HepG2 (cell line): ENCODE measurements around the gene CXCL17. TPM values are rescaled to one million over a fixed set of nuclear protein-coding genes. Genes with fewer than 3 reads are reported as not detected.

Source experiments
- ATAC-seq: fragments of 200-7000 bp; cut with Tn5 transposase; 3 replicates; pipeline ENCODE4 v1.9.1; 2020; ENCODE audit warnings: mild to moderate bottlenecking, moderate library complexity
- BruUV-seq: library from RNA; stranded (reverse); fragments of 400-500 nt; replicated peaks from 2 replicates; lab custom pipeline; 2021; lab: Mats Ljungman, UMichigan
- CTCF ChIA-PET: fragments of 300-600 bp; formaldehyde crosslinking; extraction: SDS; loops from one replicate; lab custom pipeline; 2021; ENCODE audit warnings: low total read pairs, inconsistent platforms, low intra/inter-chr PET ratio; lab: Yijun Ruan, JAX
- POLR2A ChIA-PET: fragments of 350-600 bp; sonication (Branson Sonifier 250); formaldehyde crosslinking; loops from one replicate; lab custom pipeline; 2020; ENCODE audit warnings: antibody characterized with exemption, inconsistent platforms; lab: Yijun Ruan, JAX
- DNase-seq: peaks from one replicate; pipeline ENCODE4 v3.0.0-alpha.2; 2015; ENCODE audit warnings: low spot score
- FAIRE-seq: peaks from 3 replicates; lab custom pipeline; 2011; peaks lifted over from hg19 to GRCh38; lab: Jason Lieb, UNC
- H2AFZ ChIP-seq: one replicate; pipeline ENCODE4 v1.6.1; 2011; ENCODE audit warnings: low read length, inconsistent platforms
- H3K27ac ChIP-seq: fragments of 300-600 bp; 3 replicates; pipeline ENCODE4 v1.8.0; 2011; ENCODE audit warnings: mixed run types, mild to moderate bottlenecking, mixed read lengths, low read length, inconsistent platforms; ENCODE audit not compliant: insufficient read depth; ENCODE audit errors: extremely low read length
- H3K27me3 ChIP-seq, 2 experiments: fragments of 200-600 bp in 1 of 2; 2 replicates in 1 of 2; 3 replicates in 1 of 2; pipeline versions ENCODE4 v1.6.0 to v1.8.0; 2011; ENCODE audit warnings: low read length in 2 of 2, mild to moderate bottlenecking in 2 of 2, moderate library complexity in 2 of 2, inconsistent platforms in 1 of 2; ENCODE audit not compliant: insufficient read depth in 2 of 2, control insufficient read depth in 1 of 2
- H3K36me3 ChIP-seq, 2 experiments: fragments of 200-600 bp in 1 of 2; replicated peaks in 1 of 2; 2 replicates in 1 of 2; 3 replicates in 1 of 2; pipeline versions ENCODE4 v1.5.1 to v1.8.0; 2011; ENCODE audit warnings: low read length in 2 of 2, inconsistent platforms in 1 of 2; ENCODE audit not compliant: insufficient read depth in 2 of 2, control insufficient read depth in 1 of 2
- H3K4me1 ChIP-seq: 2 replicates; pipeline ENCODE4 v1.5.1; 2012; ENCODE audit warnings: low read length, inconsistent platforms; ENCODE audit not compliant: insufficient read depth
- H3K4me2 ChIP-seq: 2 replicates; pipeline ENCODE4 v1.6.0; 2011; ENCODE audit warnings: low read depth, low read length, inconsistent platforms
- H3K4me3 ChIP-seq, 3 experiments: fragments of 200-600 bp in 1 of 3; sonication (generic), shearing (Covaris generic) in 1 of 3; replicated peaks in 1 of 3; 2 replicates each; pipeline ENCODE4 v1.5.1; 2011 to 2016; ENCODE audit warnings: low read length in 3 of 3, inconsistent platforms in 2 of 3, low read depth in 2 of 3, mild to moderate bottlenecking in 2 of 3, control low read depth in 1 of 3, mixed read lengths in 1 of 3; ENCODE audit not compliant: insufficient read depth in 1 of 3
- H3K79me2 ChIP-seq: one replicate; pipeline ENCODE4 v1.6.1; 2011; ENCODE audit warnings: low read length, inconsistent platforms; ENCODE audit not compliant: insufficient read depth
- H3K9ac ChIP-seq: 2 replicates; pipeline ENCODE4 v1.6.0; 2011; ENCODE audit warnings: mild to moderate bottlenecking, low read depth, low read length, inconsistent platforms; ENCODE audit not compliant: insufficient read depth
- H3K9me3 ChIP-seq: 2 replicates; pipeline ENCODE4 v1.5.1; 2012; ENCODE audit warnings: mild to moderate bottlenecking, low read length
- H4K20me1 ChIP-seq: 2 replicates; pipeline ENCODE4 v1.6.0; 2011; ENCODE audit warnings: inconsistent platforms, mild to moderate bottlenecking, low read length, moderate library complexity; ENCODE audit not compliant: insufficient read depth
- PLRG1 ChIP-seq: fragments of 450-650 bp; conservative IDR thresholded peaks from 2 replicates; pipeline ENCODE4 v1.6.1; 2016
- ZBTB7B ChIP-seq: sonication (generic); formaldehyde crosslinking; IDR thresholded peaks from 2 replicates; pipeline ENCODE4 v1.4.0; 2020; ENCODE audit warnings: missing genetic modification reagents
- ZNF776 ChIP-seq: sonication (generic); formaldehyde crosslinking; IDR thresholded peaks from 2 replicates; pipeline ENCODE4 v1.4.0; 2020; ENCODE audit warnings: mild to moderate bottlenecking, missing genetic modification reagents
- ZSCAN21 ChIP-seq: sonication (generic); formaldehyde crosslinking; IDR thresholded peaks from 2 replicates; pipeline ENCODE4 v1.8.0; 2022; ENCODE audit warnings: mild to moderate bottlenecking, missing genetic modification reagents, moderate library complexity, borderline replicate concordance
- WGBS: methylation state at CpG from one replicate; pipeline ENCODE4 v1.1.6; 2017; ENCODE audit warnings: low lambda C conversion rate; 5-methylcytosine and 5-hydroxymethylcytosine counted together
- in situ Hi-C: cut with HindIII; loops from 2 replicates; pipeline ENCODE4 v1.10.0; 2017; ENCODE audit warnings: low pct_unique_long_range_greater_than_20kb; ENCODE audit not compliant: extremely low pct_ligation_motif_present
- intact Hi-C: fragments of 100-400 bp; cut with micrococcal nuclease; formaldehyde crosslinking; loops from one replicate; pipeline ENCODE4 v1.10.0; 2022; ENCODE audit not compliant: unreplicated experiment
- polyA plus RNA-seq, 8 experiments: library from polyadenylated mRNA; depleted of rRNA in 3 of 8; stranded (reverse) in 7 of 8; unstranded in 1 of 8; fragments of >200 nt; fragmentation: Illumina TruSeq in 4 of 8; extraction: Trizol in 4 of 8; gene quantifications; 2 replicates each; pipeline versions ENCODE4 v1.2.1 to v1.2.3, GENCODE V29; 2011 to 2016; ENCODE audit warnings: low read depth in 4 of 8, missing spikeins in 1 of 8, mixed read lengths in 1 of 8; ENCODE audit not compliant: insufficient read depth in 1 of 8
- total RNA-seq, 5 experiments: library from RNA; depleted of rRNA; stranded (reverse); fragments of >200 nt; fragmentation: Illumina TruSeq; extraction: Trizol; gene quantifications; 2 replicates each; pipeline ENCODE4 v1.2.3, GENCODE V29; 2016; ENCODE audit warnings: low read depth in 1 of 5
- TF ChIP-seq, protein P1 (sequence below): sonication (generic); formaldehyde crosslinking; IDR thresholded peaks from 2 replicates; pipeline ENCODE4 v1.5.0; 2020; ENCODE audit warnings: mild to moderate bottlenecking, missing genetic modification reagents
- TF ChIP-seq, protein P2 (sequence below): sonication (generic); formaldehyde crosslinking; IDR thresholded peaks from 2 replicates; pipeline ENCODE4 v1.5.1; 2020; ENCODE audit warnings: missing genetic modification reagents, mild to moderate bottlenecking, borderline replicate concordance
- TF ChIP-seq, protein P3 (sequence below): sonication (generic); formaldehyde crosslinking; IDR thresholded peaks from 2 replicates; pipeline ENCODE4 v1.4.0; 2020; ENCODE audit warnings: missing genetic modification reagents, borderline replicate concordance
- TF ChIP-seq, protein P4 (sequence below), 2 experiments: sonication (generic) in 1 of 2; formaldehyde crosslinking in 1 of 2; IDR thresholded peaks; 2 replicates each; pipeline versions ENCODE4 v1.6.1 to v1.9.0; 2014 to 2022; ENCODE audit warnings: antibody characterized with exemption in 1 of 2, borderline replicate concordance in 1 of 2, inconsistent platforms in 1 of 2, low read depth in 1 of 2, missing genetic modification reagents in 1 of 2
- TF ChIP-seq, protein P5 (sequence below): IDR thresholded peaks from 2 replicates; pipeline ENCODE4 v1.6.1; 2012; ENCODE audit warnings: inconsistent platforms

The CXCL17 gene
- total and polyA plus RNA-seq, 2 of the 13 experiments (the other 11 are each of a cell fraction or from before 2014, with no cell fraction given) = 0.12 TPM; not detected in 1

DNA sequence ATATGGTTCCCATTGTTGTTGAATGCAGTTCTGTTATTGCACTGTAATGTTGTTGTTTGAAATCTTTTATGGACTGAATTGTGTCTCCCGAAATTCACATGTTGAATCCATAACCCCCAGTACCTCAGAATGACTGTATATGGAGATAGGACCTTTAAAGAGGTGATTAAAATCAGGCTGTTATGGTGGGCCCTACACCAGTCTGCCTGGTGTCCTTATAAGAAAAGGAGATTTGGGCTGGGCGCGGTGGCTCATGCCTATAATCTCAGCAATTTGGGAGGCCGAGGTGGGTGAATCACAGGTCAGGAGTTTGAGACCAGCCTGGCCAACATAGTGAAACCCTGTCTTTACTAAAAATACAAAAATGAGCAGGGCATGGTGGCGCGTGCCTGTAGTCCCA, 7.4 kb downstream of the CXCL17 start:
- TF ChIP-seq ZBTB7B (CRISPR knock-in tag) (no peak), PLRG1 (no peak), ZSCAN21 (CRISPR knock-in tag) (no peak), ZNF776 (no peak)
- TF ChIP-seq, protein P1, sequence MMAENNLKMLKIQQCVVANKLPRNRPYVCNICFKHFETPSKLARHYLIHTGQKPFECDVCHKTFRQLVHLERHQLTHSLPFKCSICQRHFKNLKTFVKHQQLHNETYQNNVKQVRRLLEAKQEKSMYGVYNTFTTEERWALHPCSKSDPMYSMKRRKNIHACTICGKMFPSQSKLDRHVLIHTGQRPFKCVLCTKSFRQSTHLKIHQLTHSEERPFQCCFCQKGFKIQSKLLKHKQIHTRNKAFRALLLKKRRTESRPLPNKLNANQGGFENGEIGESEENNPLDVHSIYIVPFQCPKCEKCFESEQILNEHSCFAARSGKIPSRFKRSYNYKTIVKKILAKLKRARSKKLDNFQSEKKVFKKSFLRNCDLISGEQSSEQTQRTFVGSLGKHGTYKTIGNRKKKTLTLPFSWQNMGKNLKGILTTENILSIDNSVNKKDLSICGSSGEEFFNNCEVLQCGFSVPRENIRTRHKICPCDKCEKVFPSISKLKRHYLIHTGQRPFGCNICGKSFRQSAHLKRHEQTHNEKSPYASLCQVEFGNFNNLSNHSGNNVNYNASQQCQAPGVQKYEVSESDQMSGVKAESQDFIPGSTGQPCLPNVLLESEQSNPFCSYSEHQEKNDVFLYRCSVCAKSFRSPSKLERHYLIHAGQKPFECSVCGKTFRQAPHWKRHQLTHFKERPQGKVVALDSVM (CRISPR knock-in tag) = no peak
- TF ChIP-seq, protein P2, sequence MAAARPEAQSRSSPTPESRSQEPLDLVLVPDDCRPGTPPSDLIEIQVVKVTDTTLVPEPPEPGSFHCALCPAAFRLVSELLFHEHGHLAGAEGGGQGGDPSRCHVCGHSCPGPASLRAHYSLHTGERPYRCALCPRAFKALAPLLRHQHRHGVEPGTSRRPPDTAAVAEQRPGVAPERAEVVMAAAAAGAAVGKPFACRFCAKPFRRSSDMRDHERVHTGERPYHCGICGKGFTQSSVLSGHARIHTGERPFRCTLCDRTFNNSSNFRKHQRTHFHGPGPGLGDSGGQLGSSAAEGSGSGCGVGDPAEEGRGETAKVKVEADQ = no peak
- TF ChIP-seq, protein P3, sequence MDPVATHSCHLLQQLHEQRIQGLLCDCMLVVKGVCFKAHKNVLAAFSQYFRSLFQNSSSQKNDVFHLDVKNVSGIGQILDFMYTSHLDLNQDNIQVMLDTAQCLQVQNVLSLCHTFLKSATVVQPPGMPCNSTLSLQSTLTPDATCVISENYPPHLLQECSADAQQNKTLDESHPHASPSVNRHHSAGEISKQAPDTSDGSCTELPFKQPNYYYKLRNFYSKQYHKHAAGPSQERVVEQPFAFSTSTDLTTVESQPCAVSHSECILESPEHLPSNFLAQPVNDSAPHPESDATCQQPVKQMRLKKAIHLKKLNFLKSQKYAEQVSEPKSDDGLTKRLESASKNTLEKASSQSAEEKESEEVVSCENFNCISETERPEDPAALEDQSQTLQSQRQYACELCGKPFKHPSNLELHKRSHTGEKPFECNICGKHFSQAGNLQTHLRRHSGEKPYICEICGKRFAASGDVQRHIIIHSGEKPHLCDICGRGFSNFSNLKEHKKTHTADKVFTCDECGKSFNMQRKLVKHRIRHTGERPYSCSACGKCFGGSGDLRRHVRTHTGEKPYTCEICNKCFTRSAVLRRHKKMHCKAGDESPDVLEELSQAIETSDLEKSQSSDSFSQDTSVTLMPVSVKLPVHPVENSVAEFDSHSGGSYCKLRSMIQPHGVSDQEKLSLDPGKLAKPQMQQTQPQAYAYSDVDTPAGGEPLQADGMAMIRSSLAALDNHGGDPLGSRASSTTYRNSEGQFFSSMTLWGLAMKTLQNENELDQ (CRISPR knock-in tag) = no peak
- TF ChIP-seq, protein P4, sequence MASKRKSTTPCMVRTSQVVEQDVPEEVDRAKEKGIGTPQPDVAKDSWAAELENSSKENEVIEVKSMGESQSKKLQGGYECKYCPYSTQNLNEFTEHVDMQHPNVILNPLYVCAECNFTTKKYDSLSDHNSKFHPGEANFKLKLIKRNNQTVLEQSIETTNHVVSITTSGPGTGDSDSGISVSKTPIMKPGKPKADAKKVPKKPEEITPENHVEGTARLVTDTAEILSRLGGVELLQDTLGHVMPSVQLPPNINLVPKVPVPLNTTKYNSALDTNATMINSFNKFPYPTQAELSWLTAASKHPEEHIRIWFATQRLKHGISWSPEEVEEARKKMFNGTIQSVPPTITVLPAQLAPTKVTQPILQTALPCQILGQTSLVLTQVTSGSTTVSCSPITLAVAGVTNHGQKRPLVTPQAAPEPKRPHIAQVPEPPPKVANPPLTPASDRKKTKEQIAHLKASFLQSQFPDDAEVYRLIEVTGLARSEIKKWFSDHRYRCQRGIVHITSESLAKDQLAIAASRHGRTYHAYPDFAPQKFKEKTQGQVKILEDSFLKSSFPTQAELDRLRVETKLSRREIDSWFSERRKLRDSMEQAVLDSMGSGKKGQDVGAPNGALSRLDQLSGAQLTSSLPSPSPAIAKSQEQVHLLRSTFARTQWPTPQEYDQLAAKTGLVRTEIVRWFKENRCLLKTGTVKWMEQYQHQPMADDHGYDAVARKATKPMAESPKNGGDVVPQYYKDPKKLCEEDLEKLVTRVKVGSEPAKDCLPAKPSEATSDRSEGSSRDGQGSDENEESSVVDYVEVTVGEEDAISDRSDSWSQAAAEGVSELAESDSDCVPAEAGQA (IDR thresholded peaks at IDR 0.05; ENCODE audit: low read depth) = no peak
- TF ChIP-seq, protein P4 (CRISPR knock-in tag; IDR thresholded peaks at IDR 0.05; ENCODE audit: borderline replicate concordance) = no peak
- TF ChIP-seq, protein P5, sequence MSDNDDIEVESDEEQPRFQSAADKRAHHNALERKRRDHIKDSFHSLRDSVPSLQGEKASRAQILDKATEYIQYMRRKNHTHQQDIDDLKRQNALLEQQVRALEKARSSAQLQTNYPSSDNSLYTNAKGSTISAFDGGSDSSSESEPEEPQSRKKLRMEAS = no peak
- FAIRE-seq (no peak), ATAC-seq (no peak), DNase-seq (no peak)
- no peaks in the 10 kb centered on the region for H3K9me3 ChIP-seq
- peaks cover 66% of the 10 kb centered on the region for H3K4me1 ChIP-seq
- 89% methylated on average over 6 of the region's 6 CpGs for WGBS
- intact Hi-C loops = no loop called here
- no peaks in the 10 kb centered on the region for H3K79me2 ChIP-seq
- no peaks in the 10 kb centered on the region for H4K20me1 ChIP-seq
- H3K9ac ChIP-seq = no peak overlapping the region
- H3K27ac ChIP-seq = no peak overlapping the region
- ChIA-PET POLR2A (no interaction called here), CTCF (interaction anchor here (2.4 kb wide), 1 partner anchor 11 kb away, joined by 25 read pairs; no protein-coding TSS in a partner anchor)
- BruUV-seq = no TSS peak
- H3K27me3 ChIP-seq = no peaks in the 10 kb centered on the region
- H3K4me3 ChIP-seq = no peak overlapping the region
- H2AFZ ChIP-seq = no peak overlapping the region
- in situ Hi-C loops = no loop called here
- no peak overlapping the region for H3K4me2 ChIP-seq
- H3K36me3 ChIP-seq = no peaks in the 10 kb centered on the region
